Measurements from ENCODE around the gene PKN2.

PKN2 gene

GRCh38 chr1:88647749-88648415 is 36.2 kb upstream of the PKN2 start:
- TF ChIP-seq CTCF (IDR thresholded peaks at IDR 0.05; ENCODE audit: low read depth, low read length), result no peak
- DNase-seq (ENCODE audit: low read depth in 2 of 2), result no peak
- H3K4me3 ChIP-seq (replicated peaks in 1 of 2; ENCODE audit: low read depth in 2 of 2, low read length in 2 of 2), result no peak overlapping the region

- no peak for DNase-seq (ENCODE audit: low read depth in 2 of 2)
- no peak overlapping the region for H3K4me3 ChIP-seq (replicated peaks in 1 of 2; ENCODE audit: low read depth in 2 of 2, low read length in 2 of 2)
- no peak for TF ChIP-seq CTCF (IDR thresholded peaks at IDR 0.05; ENCODE audit: low read depth, low read length)
Measured at GRCh38 chr1:88648706-88649105, 35.4 kb upstream of the PKN2 start.

- no peak for TF ChIP-seq CTCF (IDR thresholded peaks at IDR 0.05; ENCODE audit: low read depth, low read length)
- no peak overlapping the region for H3K4me3 ChIP-seq (replicated peaks in 1 of 2; ENCODE audit: low read depth in 2 of 2, low read length in 2 of 2)
- DNase-seq (ENCODE audit: low read depth in 2 of 2), result no peak
Measured at GRCh38 chr1:88649932-88650331, 34.1 kb upstream of the PKN2 start.

GRCh38 chr1:88650676-88651418 is 33.2 kb upstream of the PKN2 start:
- peak; percentile 1 to 42 for DNase-seq (ENCODE audit: low read depth in 2 of 2)
- TF ChIP-seq CTCF (IDR thresholded peaks at IDR 0.05; ENCODE audit: low read depth, low read length), result no peak
- H3K4me3 ChIP-seq (replicated peaks in 1 of 2; ENCODE audit: low read depth in 2 of 2, low read length in 2 of 2), result no peak overlapping the region

GRCh38 chr1:88655140-88655539 is 28.9 kb upstream of the PKN2 start:
- DNase-seq (ENCODE audit: low read depth in 2 of 2), result no peak
- TF ChIP-seq CTCF (IDR thresholded peaks at IDR 0.05; ENCODE audit: low read depth, low read length), result no peak
- no peak overlapping the region for H3K4me3 ChIP-seq (replicated peaks in 1 of 2; ENCODE audit: low read depth in 2 of 2, low read length in 2 of 2)

- peak; percentile 44 for TF ChIP-seq CTCF (IDR thresholded peaks at IDR 0.05; ENCODE audit: low read depth, low read length)
- no peak overlapping the region for H3K4me3 ChIP-seq (replicated peaks in 1 of 2; ENCODE audit: low read depth in 2 of 2, low read length in 2 of 2)
- peak; percentile 51 to 64 for DNase-seq (ENCODE audit: low read depth in 2 of 2)
Measured at GRCh38 chr1:88655685-88656299, 28.3 kb upstream of the PKN2 start.
